Measurements from ENCODE around the gene PKIB.

Gene PKIB

GRCh38 chr6:122713138-122713537, 102.9 kb downstream of the PKIB start:
- Histone ChIP-seq H3K27me3 (ENCODE audit: control insufficient read depth in 5 of 5, insufficient read depth in 4 of 5, low read length in 5 of 5) (no peaks in the 10 kb centered on the region), H3K4me3 (ENCODE audit: low read depth in 1 of 5, low read length in 5 of 5) (no peak overlapping the region), H3K27ac (ENCODE audit: low read depth, low read length) (no peak overlapping the region), H3K36me3 (ENCODE audit: control insufficient read depth in 5 of 5, insufficient read depth in 5 of 5, low read length in 5 of 5) (no peaks in the 10 kb centered on the region), H3K9me3 (ENCODE audit: control insufficient read depth in 5 of 5, low read length in 5 of 5) (no peaks in the 10 kb centered on the region), H3K9ac (ENCODE audit: low read length in 5 of 5) (no peak overlapping the region), H3K4me1 (ENCODE audit: control insufficient read depth in 5 of 5, insufficient read depth in 5 of 5, low read length in 5 of 5) (no peaks in the 10 kb centered on the region)

- no peaks in the 10 kb centered on the region for H3K27me3 ChIP-seq (ENCODE audit: control insufficient read depth in 5 of 5, insufficient read depth in 4 of 5, low read length in 5 of 5)
- no peak overlapping the region for H3K27ac ChIP-seq (ENCODE audit: low read depth, low read length)
- no peak overlapping the region for H3K9ac ChIP-seq (ENCODE audit: low read length in 5 of 5)
- H3K36me3 ChIP-seq (ENCODE audit: control insufficient read depth in 5 of 5, insufficient read depth in 5 of 5, low read length in 5 of 5), result no peaks in the 10 kb centered on the region
- no peak overlapping the region for H3K4me3 ChIP-seq (ENCODE audit: low read depth in 1 of 5, low read length in 5 of 5)
- H3K4me1 ChIP-seq (ENCODE audit: control insufficient read depth in 5 of 5, insufficient read depth in 5 of 5, low read length in 5 of 5), result no peaks in the 10 kb centered on the region
- no peaks in the 10 kb centered on the region for H3K9me3 ChIP-seq (ENCODE audit: control insufficient read depth in 5 of 5, low read length in 5 of 5)
Observed at GRCh38 chr6:122714059-122714458, 103.9 kb downstream of the PKIB start.

- no peak overlapping the region for H3K27ac ChIP-seq (ENCODE audit: low read depth, low read length)
- no peaks in the 10 kb centered on the region for H3K36me3 ChIP-seq (ENCODE audit: control insufficient read depth in 5 of 5, insufficient read depth in 5 of 5, low read length in 5 of 5)
- H3K4me3 ChIP-seq (ENCODE audit: low read depth in 1 of 5, low read length in 5 of 5), result no peak overlapping the region
- H3K27me3 ChIP-seq (ENCODE audit: control insufficient read depth in 5 of 5, insufficient read depth in 4 of 5, low read length in 5 of 5), result no peaks in the 10 kb centered on the region
- no peaks in the 10 kb centered on the region for H3K4me1 ChIP-seq (ENCODE audit: control insufficient read depth in 5 of 5, insufficient read depth in 5 of 5, low read length in 5 of 5)
- H3K9me3 ChIP-seq (ENCODE audit: control insufficient read depth in 5 of 5, low read length in 5 of 5), result no peaks in the 10 kb centered on the region
- no peak overlapping the region for H3K9ac ChIP-seq (ENCODE audit: low read length in 5 of 5)
Observed at GRCh38 chr6:122715725-122716124, 105.5 kb downstream of the PKIB start.

- H3K4me1 ChIP-seq (ENCODE audit: control insufficient read depth in 5 of 5, insufficient read depth in 5 of 5, low read length in 5 of 5), result no peaks in the 10 kb centered on the region
- no peaks in the 10 kb centered on the region for H3K27me3 ChIP-seq (ENCODE audit: control insufficient read depth in 5 of 5, insufficient read depth in 4 of 5, low read length in 5 of 5)
- H3K27ac ChIP-seq (ENCODE audit: low read depth, low read length), result no peak overlapping the region
- H3K9ac ChIP-seq (ENCODE audit: low read length in 5 of 5), result no peak overlapping the region
- no peaks in the 10 kb centered on the region for H3K36me3 ChIP-seq (ENCODE audit: control insufficient read depth in 5 of 5, insufficient read depth in 5 of 5, low read length in 5 of 5)
- no peak overlapping the region for H3K4me3 ChIP-seq (ENCODE audit: low read depth in 1 of 5, low read length in 5 of 5)
- H3K9me3 ChIP-seq (ENCODE audit: control insufficient read depth in 5 of 5, low read length in 5 of 5), result no peaks in the 10 kb centered on the region
Observed at GRCh38 chr6:122717350-122717749, 107.1 kb downstream of the PKIB start.

- no peaks in the 10 kb centered on the region for H3K27me3 ChIP-seq (ENCODE audit: control insufficient read depth in 5 of 5, insufficient read depth in 4 of 5, low read length in 5 of 5)
- no peak overlapping the region for H3K9ac ChIP-seq (ENCODE audit: low read length in 5 of 5)
- no peaks in the 10 kb centered on the region for H3K9me3 ChIP-seq (ENCODE audit: control insufficient read depth in 5 of 5, low read length in 5 of 5)
- no peaks in the 10 kb centered on the region for H3K4me1 ChIP-seq (ENCODE audit: control insufficient read depth in 5 of 5, insufficient read depth in 5 of 5, low read length in 5 of 5)
- no peaks in the 10 kb centered on the region for H3K36me3 ChIP-seq (ENCODE audit: control insufficient read depth in 5 of 5, insufficient read depth in 5 of 5, low read length in 5 of 5)
- H3K4me3 ChIP-seq (ENCODE audit: low read depth in 1 of 5, low read length in 5 of 5), result no peak overlapping the region
- H3K27ac ChIP-seq (ENCODE audit: low read depth, low read length), result no peak overlapping the region
Observed at GRCh38 chr6:122718616-122719015, 108.4 kb downstream of the PKIB start.

- Histone ChIP-seq H3K9me3 (ENCODE audit: control insufficient read depth in 5 of 5, low read length in 5 of 5) (no peaks in the 10 kb centered on the region), H3K9ac (ENCODE audit: low read length in 5 of 5) (no peak overlapping the region), H3K36me3 (ENCODE audit: control insufficient read depth in 5 of 5, insufficient read depth in 5 of 5, low read length in 5 of 5) (no peaks in the 10 kb centered on the region), H3K27ac (ENCODE audit: low read depth, low read length) (no peak overlapping the region), H3K4me3 (ENCODE audit: low read depth in 1 of 5, low read length in 5 of 5) (no peak overlapping the region), H3K4me1 (ENCODE audit: control insufficient read depth in 5 of 5, insufficient read depth in 5 of 5, low read length in 5 of 5) (no peaks in the 10 kb centered on the region), H3K27me3 (ENCODE audit: control insufficient read depth in 5 of 5, insufficient read depth in 4 of 5, low read length in 5 of 5) (no peaks in the 10 kb centered on the region)
Observed at GRCh38 chr6:122719176-122719575, 109.0 kb downstream of the PKIB start.

GRCh38 chr6:122722746-122723145, 112.5 kb downstream of the PKIB start:
- Histone ChIP-seq H3K9ac (ENCODE audit: low read length in 5 of 5) (no peak overlapping the region), H3K27me3 (ENCODE audit: control insufficient read depth in 5 of 5, insufficient read depth in 4 of 5, low read length in 5 of 5) (peaks cover 0 to 2% (median 0%) of the 10 kb centered on the region in 5 donors), H3K9me3 (ENCODE audit: control insufficient read depth in 5 of 5, low read length in 5 of 5) (no peaks in the 10 kb centered on the region), H3K27ac (ENCODE audit: low read depth, low read length) (no peak overlapping the region), H3K4me1 (ENCODE audit: control insufficient read depth in 5 of 5, insufficient read depth in 5 of 5, low read length in 5 of 5) (no peaks in the 10 kb centered on the region), H3K36me3 (ENCODE audit: control insufficient read depth in 5 of 5, insufficient read depth in 5 of 5, low read length in 5 of 5) (no peaks in the 10 kb centered on the region), H3K4me3 (ENCODE audit: low read depth in 1 of 5, low read length in 5 of 5) (no peak overlapping the region)

GRCh38 chr6:122726649-122727048, 116.4 kb downstream of the PKIB start:
- H3K9ac ChIP-seq (ENCODE audit: low read length in 5 of 5), result no peak overlapping the region
- no peak overlapping the region for H3K27ac ChIP-seq (ENCODE audit: low read depth, low read length)
- H3K27me3 ChIP-seq (ENCODE audit: control insufficient read depth in 5 of 5, insufficient read depth in 4 of 5, low read length in 5 of 5), result peaks cover 0 to 2% (median 0%) of the 10 kb centered on the region in 5 donors
- no peak overlapping the region for H3K4me3 ChIP-seq (ENCODE audit: low read depth in 1 of 5, low read length in 5 of 5)
- H3K36me3 ChIP-seq (ENCODE audit: control insufficient read depth in 5 of 5, insufficient read depth in 5 of 5, low read length in 5 of 5), result no peaks in the 10 kb centered on the region
- H3K9me3 ChIP-seq (ENCODE audit: control insufficient read depth in 5 of 5, low read length in 5 of 5), result no peaks in the 10 kb centered on the region
- H3K4me1 ChIP-seq (ENCODE audit: control insufficient read depth in 5 of 5, insufficient read depth in 5 of 5, low read length in 5 of 5), result no peaks in the 10 kb centered on the region

GRCh38 chr6:122727244-122727643, 117.0 kb downstream of the PKIB start:
- no peaks in the 10 kb centered on the region for H3K9me3 ChIP-seq (ENCODE audit: control insufficient read depth in 5 of 5, low read length in 5 of 5)
- no peak overlapping the region for H3K4me3 ChIP-seq (ENCODE audit: low read depth in 1 of 5, low read length in 5 of 5)
- H3K27ac ChIP-seq (ENCODE audit: low read depth, low read length), result no peak overlapping the region
- H3K36me3 ChIP-seq (ENCODE audit: control insufficient read depth in 5 of 5, insufficient read depth in 5 of 5, low read length in 5 of 5), result no peaks in the 10 kb centered on the region
- H3K9ac ChIP-seq (ENCODE audit: low read length in 5 of 5), result no peak overlapping the region
- H3K27me3 ChIP-seq (ENCODE audit: control insufficient read depth in 5 of 5, insufficient read depth in 4 of 5, low read length in 5 of 5), result peaks cover 0 to 2% (median 0%) of the 10 kb centered on the region in 5 donors
- H3K4me1 ChIP-seq (ENCODE audit: control insufficient read depth in 5 of 5, insufficient read depth in 5 of 5, low read length in 5 of 5), result no peaks in the 10 kb centered on the region

- Histone ChIP-seq H3K9ac (ENCODE audit: low read length in 5 of 5) (no peak overlapping the region), H3K9me3 (ENCODE audit: control insufficient read depth in 5 of 5, low read length in 5 of 5) (no peaks in the 10 kb centered on the region), H3K4me3 (ENCODE audit: low read depth in 1 of 5, low read length in 5 of 5) (no peak overlapping the region)
Observed at GRCh38 chr6:122730334-122730733, 120.1 kb downstream of the PKIB start.

More at GRCh38 chr6:122730334-122730733, 120.1 kb downstream of the PKIB start:
- Histone ChIP-seq H3K27me3 (ENCODE audit: control insufficient read depth in 5 of 5, insufficient read depth in 4 of 5, low read length in 5 of 5) (peaks cover 0 to 4% (median 0%) of the 10 kb centered on the region in 5 donors), H3K4me1 (ENCODE audit: control insufficient read depth in 5 of 5, insufficient read depth in 5 of 5, low read length in 5 of 5) (no peaks in the 10 kb centered on the region), H3K27ac (ENCODE audit: low read depth, low read length) (no peak overlapping the region), H3K36me3 (ENCODE audit: control insufficient read depth in 5 of 5, insufficient read depth in 5 of 5, low read length in 5 of 5) (no peaks in the 10 kb centered on the region)
